HS-27A (cell line): ENCODE results near the gene ADAMTSL4.

Experiments
- DNase-seq: peaks from one replicate; pipeline ENCODE4 v3.0.0-alpha.2; 2012; ENCODE audit warnings: low read depth, missing footprints

The ADAMTSL4 gene

GRCh38 chr1:150535511-150536287 is 13.5 kb upstream of the ADAMTSL4 start:
- DNase-seq: no peak

GRCh38 chr1:150536836-150537731 is 12.1 kb upstream of the ADAMTSL4 start:
- no peak for DNase-seq

GRCh38 chr1:150537732-150538684 is 11.2 kb upstream of the ADAMTSL4 start:
- no peak for DNase-seq

GRCh38 chr1:150543500-150544143 is 5.6 kb upstream of the ADAMTSL4 start:
- no peak for DNase-seq

- no peak for DNase-seq
These were observed 5.0 kb upstream of the ADAMTSL4 start for GRCh38 chr1:150544204-150544603.

GRCh38 chr1:150545486-150546032 is 3.6 kb upstream of the ADAMTSL4 start:
- DNase-seq: no peak

- DNase-seq: no peak
These were observed 2.8 kb upstream of the ADAMTSL4 start for GRCh38 chr1:150546294-150546937.

- DNase-seq: no peak
These were observed 930 bp upstream of the ADAMTSL4 start for GRCh38 chr1:150548324-150548631.

- DNase-seq: no peak
These were observed 451 bp downstream of the ADAMTSL4 start for GRCh38 chr1:150549496-150550221.

GRCh38 chr1:150550222-150551050 is 1.2 kb downstream of the ADAMTSL4 start:
- DNase-seq: no peak

- DNase-seq: no peak
These were observed 2.0 kb downstream of the ADAMTSL4 start for GRCh38 chr1:150551051-150551783.

GRCh38 chr1:150551784-150552127 is 2.5 kb downstream of the ADAMTSL4 start:
- DNase-seq: no peak

GRCh38 chr1:150552128-150552910 is 3.1 kb downstream of the ADAMTSL4 start:
- DNase-seq: no peak

GRCh38 chr1:150552911-150553289 is 3.7 kb downstream of the ADAMTSL4 start:
- no peak for DNase-seq

- no peak for DNase-seq
These were observed 4.3 kb downstream of the ADAMTSL4 start for GRCh38 chr1:150553392-150554085.

GRCh38 chr1:150554086-150554452 is 4.9 kb downstream of the ADAMTSL4 start:
- DNase-seq: no peak
